A549 (cell line): Measurements from ENCODE around the gene TRERF1. TPM values are rescaled to one million over a fixed set of nuclear protein-coding genes. Genes with fewer than 3 reads are reported as not detected.

ENCODE experiments used
- ATAC-seq, 2 experiments: fragments of 200-7000 bp in 1 of 2; fragments of >200 bp in 1 of 2; cut with Nextera tagmentation in 1 of 2; cut with Tn5 transposase in 1 of 2; 3 replicates each; pipeline versions ENCODE4 v1.8.0 to v1.9.1; 2018 to 2020; ENCODE audit warnings: mild to moderate bottlenecking in 1 of 2, moderate library complexity in 1 of 2
- CTCF ChIA-PET: fragments of 300-600 bp; sonication (Branson Sonifier 250); formaldehyde crosslinking; extraction: SDS; loops from one replicate; lab custom pipeline; 2021; ENCODE audit warnings: antibody characterized with exemption, inconsistent platforms; lab: Yijun Ruan, JAX
- POLR2A ChIA-PET: fragments of 350-600 bp; formaldehyde crosslinking; extraction: SDS; loops from one replicate; lab custom pipeline; 2021; ENCODE audit warnings: antibody characterized with exemption, inconsistent platforms; lab: Yijun Ruan, JAX
- DNase-seq, 2 experiments: peaks; one replicate each; pipeline versions ENCODE4 v3.0.0 to v3.0.0-alpha.2; 2011 to 2016; ENCODE audit warnings: low read depth in 1 of 2, low spot score in 1 of 2
- FAIRE-seq: peaks from 2 replicates; lab custom pipeline; 2011; peaks lifted over from hg19 to GRCh38; lab: Jason Lieb, UNC
- H3K27ac ChIP-seq, 2 experiments: fragments of >200 bp; sonication (Bioruptor Twin); formaldehyde crosslinking; 3 replicates each; pipeline ENCODE4 v1.5.1; 2016 to 2017
- H3K4me1 ChIP-seq: fragments of >200 bp; sonication (Bioruptor Twin); formaldehyde crosslinking; 3 replicates; pipeline ENCODE4 v1.6.1; 2016
- H3K4me2 ChIP-seq: fragments of >200 bp; sonication (Bioruptor Twin); formaldehyde crosslinking; 3 replicates; pipeline ENCODE4 v1.6.1; 2016
- H3K4me3 ChIP-seq: fragments of >200 bp; sonication (Bioruptor Twin); formaldehyde crosslinking; 3 replicates; pipeline ENCODE4 v1.5.1; 2016
- H3K9me3 ChIP-seq: fragments of >200 bp; sonication (Bioruptor Twin); formaldehyde crosslinking; 3 replicates; pipeline ENCODE4 v1.6.1; 2016
- ATOH8 ChIP-seq: fragments of 250-450 bp; sonication (Bioruptor Pico); IDR thresholded peaks from 2 replicates; pipeline ENCODE4 v1.5.0; 2020; ENCODE audit warnings: low read depth, mild to moderate bottlenecking, moderate library complexity
- BHLHE40 ChIP-seq: IDR thresholded peaks from 2 replicates; pipeline ENCODE4 v1.6.1; 2012; ENCODE audit warnings: low read depth, low read length, inconsistent platforms
- CEBPB ChIP-seq, 2 experiments: fragments of >200 bp in 1 of 2; sonication (Bioruptor Twin) in 1 of 2; formaldehyde crosslinking in 1 of 2; IDR thresholded peaks; 2 replicates each; pipeline ENCODE4 v1.6.1; 2012 to 2016
- E2F6 ChIP-seq: IDR thresholded peaks from 2 replicates; pipeline ENCODE4 v1.6.1; 2012; ENCODE audit warnings: low read depth, borderline replicate concordance
- ELK1 ChIP-seq: fragments of 150-350 bp; IDR thresholded peaks from 2 replicates; pipeline ENCODE4 v1.6.1; 2014; ENCODE audit warnings: low read depth, mild to moderate bottlenecking, low read length
- ESRRA ChIP-seq: fragments of 150-350 bp; IDR thresholded peaks from 2 replicates; pipeline ENCODE4 v1.6.1; 2014; ENCODE audit warnings: mild to moderate bottlenecking, low read length, borderline replicate concordance
- FOSL2 ChIP-seq, 2 experiments: fragments of 450-650 bp in 1 of 2; fragments of >200 bp in 1 of 2; sonication (Bioruptor Twin) in 1 of 2; formaldehyde crosslinking; IDR thresholded peaks; 2 replicates each; pipeline versions ENCODE4 v1.5.0 to v1.6.1; 2016 to 2020; ENCODE audit warnings: mild to moderate bottlenecking in 1 of 2, moderate library complexity in 1 of 2
- HDAC2 ChIP-seq: fragments of 200-600 bp; sonication (generic); IDR thresholded peaks from 2 replicates; pipeline ENCODE4 v1.6.1; 2016
- HOXA7 ChIP-seq: fragments of 250-450 bp; sonication (Bioruptor Pico); IDR thresholded peaks from 2 replicates; pipeline ENCODE4 v1.5.0; 2020; ENCODE audit warnings: mild to moderate bottlenecking, moderate library complexity
- HOXB13 ChIP-seq: fragments of 250-450 bp; sonication (Bioruptor Pico); IDR thresholded peaks from 2 replicates; pipeline ENCODE4 v1.5.0; 2020; ENCODE audit warnings: low read depth, mild to moderate bottlenecking, moderate library complexity
- JUNB ChIP-seq: fragments of >200 bp; sonication (Bioruptor Twin); formaldehyde crosslinking; IDR thresholded peaks from 2 replicates; pipeline ENCODE4 v1.6.1; 2016
- KDM1A ChIP-seq: fragments of 200-600 bp; sonication (generic); IDR thresholded peaks from 2 replicates; pipeline ENCODE4 v1.6.1; 2016; ENCODE audit warnings: low read depth, mild to moderate bottlenecking
- KDM5A ChIP-seq: fragments of 200-600 bp; sonication (generic); IDR thresholded peaks from 2 replicates; pipeline ENCODE4 v1.6.1; 2016; ENCODE audit warnings: antibody characterized with exemption, mild to moderate bottlenecking
- MAFK ChIP-seq: fragments of 450-650 bp; IDR thresholded peaks from 2 replicates; pipeline ENCODE4 v1.6.1; 2014; ENCODE audit not compliant: partially characterized antibody
- MAX ChIP-seq: IDR thresholded peaks from 2 replicates; pipeline ENCODE4 v1.6.1; 2012
- MAZ ChIP-seq: fragments of 150-350 bp; IDR thresholded peaks from 2 replicates; pipeline ENCODE4 v1.6.1; 2014; ENCODE audit warnings: antibody characterized with exemption, low read depth, low read length, borderline replicate concordance
- NFE2L2 ChIP-seq: fragments of 150-350 bp; conservative IDR thresholded peaks from 2 replicates; pipeline ENCODE4 v1.6.1; 2014; ENCODE audit warnings: low read length
- NPAS2 ChIP-seq: fragments of 250-450 bp; sonication (Bioruptor Pico); IDR thresholded peaks from 2 replicates; pipeline ENCODE4 v1.8.0; 2022; ENCODE audit warnings: mild to moderate bottlenecking, moderate library complexity, borderline replicate concordance
- PBX3 ChIP-seq: IDR thresholded peaks from 2 replicates; pipeline ENCODE4 v1.6.1; 2012
- PHF8 ChIP-seq: fragments of 200-600 bp; sonication (generic); IDR thresholded peaks from 2 replicates; pipeline ENCODE4 v1.6.1; 2016; ENCODE audit warnings: low read depth, mild to moderate bottlenecking, antibody characterized with exemption, moderate library complexity, borderline replicate concordance
- POLR2A ChIP-seq: IDR thresholded peaks from 2 replicates; pipeline ENCODE4 v1.6.1; 2012; ENCODE audit warnings: mild to moderate bottlenecking, low read length
- POLR2AphosphoS2 ChIP-seq: conservative IDR thresholded peaks from 2 replicates; pipeline ENCODE4 v1.6.1; 2012; ENCODE audit warnings: low read length, improper control_type of control experiment, inconsistent platforms
- RAD21 ChIP-seq, 2 experiments: fragments of >200 bp in 1 of 2; sonication (Bioruptor Twin) in 1 of 2; formaldehyde crosslinking in 1 of 2; IDR thresholded peaks in 1 of 2; conservative IDR thresholded peaks in 1 of 2; 2 replicates in 1 of 2; 3 replicates in 1 of 2; pipeline ENCODE4 v1.6.1; 2012 to 2018; ENCODE audit warnings: inconsistent platforms in 1 of 2
- RARB ChIP-seq: fragments of 250-450 bp; sonication (Bioruptor Pico); IDR thresholded peaks from 2 replicates; pipeline ENCODE4 v1.8.0; 2021; ENCODE audit warnings: mild to moderate bottlenecking, moderate library complexity
- TFCP2L1 ChIP-seq: fragments of 250-450 bp; sonication (Bioruptor Pico); IDR thresholded peaks from 2 replicates; pipeline ENCODE4 v1.5.0; 2021; ENCODE audit warnings: mild to moderate bottlenecking
- USF2 ChIP-seq: fragments of 450-650 bp; IDR thresholded peaks from 2 replicates; pipeline ENCODE4 v1.6.1; 2014; ENCODE audit warnings: antibody characterized with exemption
- ZC3H11A ChIP-seq: fragments of 450-650 bp; IDR thresholded peaks from 2 replicates; pipeline ENCODE4 v1.6.1; 2014; ENCODE audit warnings: antibody characterized with exemption, mild to moderate bottlenecking
- ZNF302 ChIP-seq: fragments of 250-450 bp; sonication (Bioruptor Pico); IDR thresholded peaks from 2 replicates; pipeline ENCODE4 v1.9.0; 2021; ENCODE audit warnings: inconsistent platforms, mild to moderate bottlenecking, moderate library complexity
- WGBS: methylation state at CpG from one replicate; pipeline ENCODE4 v1.1.6; 2017; ENCODE audit errors: missing lambda C conversion rate; 5-methylcytosine and 5-hydroxymethylcytosine counted together
- polyA plus RNA-seq, 4 experiments: library from polyadenylated mRNA; depleted of rRNA in 3 of 4; stranded (reverse); fragments of >200 nt; fragmentation: RNase III in 1 of 4; extraction: RNeasy Plus Mini Kit Qiagen cat#74134 plus additional on column Dnase treatment in 1 of 4; gene quantifications; 2 replicates in 3 of 4; 3 replicates in 1 of 4; pipeline ENCODE4 v1.2.3, GENCODE V29; 2011 to 2017

Gene TRERF1
- polyA plus RNA-seq, 2 of the 4 experiments (the other 2 are of a cell fraction), result 2.4 to 3.5 TPM

- TF ChIP-seq ELK1, result no peak
- TF ChIP-seq ESRRA, result no peak
- TF ChIP-seq MAZ, result no peak
- no peak for TF ChIP-seq HOXB13 (CRISPR knock-in tag)
- TF ChIP-seq RAD21 (conservative IDR thresholded peaks at IDR 0.05 in 1 of 2, IDR thresholded peaks at IDR 0.05 in 1 of 2), result no peak
- TF ChIP-seq ZC3H11A, result no peak
- no peak for TF ChIP-seq E2F6
- TF ChIP-seq POLR2AphosphoS2, result no peak
- TF ChIP-seq HDAC2, result no peak
- no peak for TF ChIP-seq NFE2L2
- no peak for TF ChIP-seq RARB (CRISPR knock-in tag)
- TF ChIP-seq TFCP2L1 (CRISPR knock-in tag), result no peak
- POLR2A ChIA-PET, result no interaction called here
- DNase-seq (no peak), FAIRE-seq (no peak), ATAC-seq (no peak)
- no peak overlapping the region for H3K4me2 ChIP-seq
- CTCF ChIA-PET, result interaction anchor here (0.9 to 1.4 kb wide), 3 partner anchors 8 to 11 kb away, joined by 3 to 4 read pairs (median 4); no protein-coding TSS in a partner anchor
- 100% methylated on average over 1 of the region's 7 CpGs for WGBS
- no peak overlapping the region for H3K4me3 ChIP-seq
- H3K9me3 ChIP-seq, result no peaks in the 10 kb centered on the region
- H3K27ac ChIP-seq, result no peak overlapping the region
- no peaks in the 10 kb centered on the region for H3K4me1 ChIP-seq
These were observed 182.9 kb downstream of the TRERF1 start for GRCh38 chr6:42268835-42269204.

- no peak for FAIRE-seq
- ATAC-seq, result no peak
- H3K9me3 ChIP-seq, result no peaks in the 10 kb centered on the region
- WGBS, result 94% methylated on average over 10 of the region's 14 CpGs
- DNase-seq, result no peak
- TF ChIP-seq ZC3H11A (no peak), HOXA7 (CRISPR knock-in tag) (no peak), ZNF302 (CRISPR knock-in tag) (no peak), MAFK (no peak), NPAS2 (CRISPR knock-in tag) (no peak), CEBPB (IDR thresholded peaks at IDR 0.05) (no peak), PBX3 (no peak), ATOH8 (no peak)
- no peak overlapping the region for H3K27ac ChIP-seq
- POLR2A ChIA-PET, result no interaction called here
- CTCF ChIA-PET, result interaction anchor here (1.4 kb wide), 2 partner anchors 11 to 279 kb away, joined by 4 to 6 read pairs; no protein-coding TSS in a partner anchor
- H3K4me1 ChIP-seq, result no peaks in the 10 kb centered on the region
- H3K4me3 ChIP-seq, result no peak overlapping the region
- no peak overlapping the region for H3K4me2 ChIP-seq
These were observed 183.5 kb downstream of the TRERF1 start for GRCh38 chr6:42268016-42268834.

GRCh38 chr6:42266538-42266937, 185.2 kb downstream of the TRERF1 start:
- ChIA-PET CTCF (no interaction called here), POLR2A (no interaction called here)
- ATAC-seq (no peak), FAIRE-seq (no peak), DNase-seq (no peak)
- no peak overlapping the region for H3K27ac ChIP-seq
- no peaks in the 10 kb centered on the region for H3K4me1 ChIP-seq
- no peaks in the 10 kb centered on the region for H3K9me3 ChIP-seq
- no peak overlapping the region for H3K4me3 ChIP-seq
- 56% methylated on average over 1 of the region's 1 CpG for WGBS
- no peak overlapping the region for H3K4me2 ChIP-seq
- no peak for TF ChIP-seq MAX
- no peak for TF ChIP-seq KDM5A
- TF ChIP-seq PBX3, result no peak
- no peak for TF ChIP-seq PHF8
- TF ChIP-seq USF2, result no peak
- TF ChIP-seq NFE2L2, result no peak
- TF ChIP-seq JUNB, result no peak
- TF ChIP-seq KDM1A, result no peak
- no peak for TF ChIP-seq TFCP2L1 (CRISPR knock-in tag)
- no peak for TF ChIP-seq POLR2A
- no peak for TF ChIP-seq BHLHE40
- no peak for TF ChIP-seq FOSL2 (IDR thresholded peaks at IDR 0.05)
- no peak for TF ChIP-seq FOSL2 (CRISPR knock-in tag; IDR thresholded peaks at IDR 0.05)
